Thyroid gland (tissue), 4 donors: ENCODE measurements around the gene SIL1. TPM values are rescaled to one million over a fixed set of nuclear protein-coding genes. Genes with fewer than 3 reads are reported as not detected.

Experiments used
- DNase-seq, 2 donors: peaks; one replicate each; pipeline ENCODE4 v3.0.0-alpha.2; 2019
- H3K27ac ChIP-seq, 3 donors: fragments of 200-600 bp; sonication (generic); 1 replicate in 2 of 3; 2 replicates in 1 of 3; pipeline ENCODE4 v1.5.1; 2016 to 2019; ENCODE audit warnings: mild to moderate bottlenecking in 1 of 3, moderate library complexity in 1 of 3
- H3K27me3 ChIP-seq: fragments of 200-600 bp; sonication (generic); one replicate; pipeline ENCODE4 v1.5.1; 2019
- H3K36me3 ChIP-seq, 2 donors: fragments of 200-600 bp; sonication (generic); one replicate each; pipeline ENCODE4 v1.5.1; 2016 to 2019
- H3K4me1 ChIP-seq, 2 donors: fragments of 200-600 bp; sonication (generic); one replicate each; pipeline ENCODE4 v1.5.1; 2017 to 2019
- H3K4me3 ChIP-seq, 3 donors: fragments of 200-600 bp; sonication (generic); replicated peaks in 1 of 3; 1 replicate in 2 of 3; 2 replicates in 1 of 3; pipeline ENCODE4 v1.5.1; 2016; ENCODE audit warnings: mild to moderate bottlenecking in 1 of 3
- H3K9me3 ChIP-seq: fragments of 200-600 bp; sonication (generic); one replicate; pipeline ENCODE4 v1.5.1; 2017
- CTCF ChIP-seq, 6 experiments: fragments of 200-600 bp in 3 of 6; fragments of 450-650 bp in 3 of 6; sonication (generic) in 3 of 6; IDR thresholded peaks; one replicate each; pipeline ENCODE4 v1.5.1; 2016 to 2019; ENCODE audit warnings: antibody characterized with exemption in 6 of 6, mild to moderate bottlenecking in 2 of 6, inconsistent platforms in 1 of 6, moderate library complexity in 1 of 6
- POLR2A ChIP-seq, 2 donors: fragments of 450-650 bp; IDR thresholded peaks; one replicate each; pipeline ENCODE4 v1.6.1; 2017; ENCODE audit warnings: antibody characterized with exemption in 2 of 2, mild to moderate bottlenecking in 2 of 2, moderate library complexity in 1 of 2
- WGBS, 2 donors: methylation state at CpG; one replicate each; pipeline ENCODE4 v1.1.5; 2017; 5-methylcytosine and 5-hydroxymethylcytosine counted together
- intact Hi-C: fragments of 100-400 bp; cut with DNase I; formaldehyde crosslinking; loops from one replicate; pipeline ENCODE4 v1.15.1; 2023
- total RNA-seq, 4 donors: library from RNA; depleted of rRNA; stranded (reverse); fragments of >200 nt; gene quantifications; one replicate each; pipeline ENCODE4 v1.2.3, GENCODE V29; 2016

Gene SIL1
- total RNA-seq, 4 donors from 2014 or later = 57.5 to 103 (median 81.7) TPM

- 95 to 99% methylated on average over 6 of the region's 6 CpGs for WGBS, 2 donors
- DNase-seq = no peak
- Histone ChIP-seq H3K36me3 (no peaks in the 10 kb centered on the region), H3K4me1 (peaks cover 0 to 1% of the 10 kb centered on the region in 2 donors), H3K27ac (no peak overlapping the region), H3K27me3 (no peaks in the 10 kb centered on the region), H3K4me3 (no peak overlapping the region), H3K9me3 (no peaks in the 10 kb centered on the region)
- TF ChIP-seq CTCF (IDR thresholded peaks at IDR 0.05) (no peak), POLR2A (IDR thresholded peaks at IDR 0.05) (no peak)
- intact Hi-C loops = no loop called here
These were observed 208.4 kb downstream of the SIL1 start for GRCh38 chr5:138989720-138990119.

GRCh38 chr5:138986186-138986800 lies 211.9 kb downstream of the SIL1 start:
- WGBS, 2 donors = 92 to 94% methylated on average over 5 of the region's 5 CpGs
- intact Hi-C loops = no loop called here
- no peaks in the 10 kb centered on the region for H3K9me3 ChIP-seq
- no peak overlapping the region for H3K27ac ChIP-seq
- no peak for DNase-seq
- H3K4me3 ChIP-seq = no peak overlapping the region
- no peaks in the 10 kb centered on the region for H3K36me3 ChIP-seq
- no peaks in the 10 kb centered on the region for H3K27me3 ChIP-seq
- H3K4me1 ChIP-seq = peaks cover 0 to 19% of the 10 kb centered on the region in 2 donors
- TF ChIP-seq POLR2A (IDR thresholded peaks at IDR 0.05) = no peak
- no peak for TF ChIP-seq CTCF (IDR thresholded peaks at IDR 0.05)

- peaks cover 0 to 20% of the 10 kb centered on the region in 2 donors for H3K4me1 ChIP-seq
- no peaks in the 10 kb centered on the region for H3K27me3 ChIP-seq
- intact Hi-C loops = no loop called here
- TF ChIP-seq CTCF (IDR thresholded peaks at IDR 0.05) (no peak), POLR2A (IDR thresholded peaks at IDR 0.05) (no peak)
- H3K36me3 ChIP-seq = no peaks in the 10 kb centered on the region
- DNase-seq = no peak
- no peak overlapping the region for H3K27ac ChIP-seq
- no peaks in the 10 kb centered on the region for H3K9me3 ChIP-seq
- H3K4me3 ChIP-seq = no peak overlapping the region
- 85% methylated on average over 4 to 6 of the region's 6 CpGs for WGBS, 2 donors
These were observed 212.5 kb downstream of the SIL1 start for GRCh38 chr5:138985683-138986082.

- no peaks in the 10 kb centered on the region for H3K9me3 ChIP-seq
- intact Hi-C loops = no loop called here
- TF ChIP-seq CTCF (IDR thresholded peaks at IDR 0.05) (no peak), POLR2A (IDR thresholded peaks at IDR 0.05) (no peak)
- H3K36me3 ChIP-seq = no peaks in the 10 kb centered on the region
- DNase-seq = no peak
- H3K4me3 ChIP-seq = no peak overlapping the region
- peaks cover 0 to 20% of the 10 kb centered on the region in 2 donors for H3K4me1 ChIP-seq
- 83 to 88% methylated on average over 4 of the region's 4 CpGs for WGBS, 2 donors
- H3K27me3 ChIP-seq = no peaks in the 10 kb centered on the region
- H3K27ac ChIP-seq = no peak overlapping the region
These were observed 212.9 kb downstream of the SIL1 start for GRCh38 chr5:138985256-138985655.

GRCh38 chr5:138983984-138984383 lies 214.2 kb downstream of the SIL1 start:
- TF ChIP-seq POLR2A (IDR thresholded peaks at IDR 0.05) (no peak), CTCF (IDR thresholded peaks at IDR 0.05) (no peak)
- Histone ChIP-seq H3K4me3 (no peak overlapping the region), H3K9me3 (no peaks in the 10 kb centered on the region), H3K4me1 (peaks cover 0 to 20% of the 10 kb centered on the region in 2 donors), H3K36me3 (no peaks in the 10 kb centered on the region), H3K27me3 (no peaks in the 10 kb centered on the region), H3K27ac (no peak overlapping the region)
- 79 to 80% methylated on average over 2 of the region's 2 CpGs for WGBS, 2 donors
- intact Hi-C loops = no loop called here
- DNase-seq = no peak
